GM19455 (cell line): Measurements from ENCODE around the gene HIGD2A.

Experiments
- ATAC-seq: cut with Tn5 transposase; IDR thresholded peaks from one replicate; pipeline ENCODE4 v1.9.1; 2021; ENCODE audit not compliant: unreplicated experiment

The HIGD2A gene

GRCh38 chr5:176388444-176389134 is at the start of gene HIGD2A, which contains the start of gene NOP16:
TSS of gene HIGD2A (plus strand) at chr5:176388751. CDS start at chr5:176388820, 69 bp downstream.
TSS of gene NOP16 (minus strand) at chr5:176388598. CDS start at chr5:176388539, 59 bp downstream.
- ATAC-seq = peak; percentile 89

GRCh38 chr5:176339304-176339703 is 49.2 kb upstream of the HIGD2A start:
- ATAC-seq = no peak

GRCh38 chr5:176341325-176342157 is 47.0 kb upstream of the HIGD2A start:
- ATAC-seq = no peak

GRCh38 chr5:176342158-176342483 is 46.4 kb upstream of the HIGD2A start:
- no peak for ATAC-seq

GRCh38 chr5:176342766-176343458 is 45.6 kb upstream of the HIGD2A start:
- ATAC-seq = no peak

- ATAC-seq = no peak
These were observed 38.1 kb upstream of the HIGD2A start for GRCh38 chr5:176350416-176350815.

GRCh38 chr5:176352116-176352878 is 36.3 kb upstream of the HIGD2A start:
- no peak for ATAC-seq

- no peak for ATAC-seq
These were observed 35.0 kb upstream of the HIGD2A start for GRCh38 chr5:176353533-176353932.

GRCh38 chr5:176355400-176356178 is 33.0 kb upstream of the HIGD2A start:
- ATAC-seq = no peak

GRCh38 chr5:176356179-176356566 is 32.4 kb upstream of the HIGD2A start:
- no peak for ATAC-seq

GRCh38 chr5:176359658-176360057 is 28.9 kb upstream of the HIGD2A start:
- ATAC-seq = no peak

- no peak for ATAC-seq
These were observed 27.6 kb upstream of the HIGD2A start for GRCh38 chr5:176360894-176361436.

GRCh38 chr5:176361437-176362232 is 26.9 kb upstream of the HIGD2A start, which contains the start of gene KIAA1191:
TSS of gene KIAA1191 (minus strand) at chr5:176361764. CDS start at chr5:176359508, 2,256 bp downstream.
- peak; percentile 89 for ATAC-seq

GRCh38 chr5:176362233-176362490 is 26.4 kb upstream of the HIGD2A start:
- ATAC-seq = peak; percentile 3

GRCh38 chr5:176364765-176365350 is 23.7 kb upstream of the HIGD2A start:
- no peak for ATAC-seq

- ATAC-seq = peak; percentile 25
These were observed 23.0 kb upstream of the HIGD2A start, which contains the start of gene ARL10 for GRCh38 chr5:176365351-176366231. TSS of gene ARL10 (plus strand) at chr5:176365487. CDS start at chr5:176365564, 77 bp downstream.

GRCh38 chr5:176366232-176366894 is 22.2 kb upstream of the HIGD2A start:
- no peak for ATAC-seq
